ENCODE data around the gene ALKBH6. TPM values are rescaled to one million over a fixed set of nuclear protein-coding genes. Genes with fewer than 3 reads are reported as not detected.

Gene ALKBH6
- total and polyA plus RNA-seq, 2 of the 13 experiments (the other 11 are each of a cell fraction or from before 2014, with no cell fraction given): 13.7 to 18.1 TPM

- TF ChIP-seq ZNF574 (CRISPR knock-in tag; IDR thresholded peaks at IDR 0.05) (peak; percentile 74), DPF2 (CRISPR knock-in tag; IDR thresholded peaks at IDR 0.05; ENCODE audit: borderline replicate concordance, low read depth) (no peak), ZNF605 (CRISPR knock-in tag; IDR thresholded peaks at IDR 0.05) (peak; percentile 72), ZIK1 (CRISPR knock-in tag; IDR thresholded peaks at IDR 0.05; ENCODE audit: borderline replicate concordance, low read depth) (0 out of 2 replicates have a peak, but pooled peaks have one; percentile 53), ZNF362 (CRISPR knock-in tag; IDR thresholded peaks at IDR 0.05; ENCODE audit: borderline replicate concordance) (no peak), ZNF142 (CRISPR knock-in tag; IDR thresholded peaks at IDR 0.05) (peak; percentile 59; the same call in 1 of the 2 replicates), KDM2A (CRISPR knock-in tag; IDR thresholded peaks at IDR 0.05; ENCODE audit: borderline replicate concordance, low read depth) (peak; percentile 80; the same call in 1 of the 2 replicates), ZBTB7A (CRISPR knock-in tag; IDR thresholded peaks at IDR 0.05) (no peak), ZNF205 (CRISPR knock-in tag; IDR thresholded peaks at IDR 0.05) (peak; percentile 56; the same call in 1 of the 2 replicates), ZMYM2 (CRISPR knock-in tag; IDR thresholded peaks at IDR 0.05) (no peak), EED (CRISPR knock-in tag; IDR thresholded peaks at IDR 0.05) (no peak), ZNF468 (CRISPR knock-in tag; IDR thresholded peaks at IDR 0.05) (no peak), RARA (CRISPR knock-in tag; IDR thresholded peaks at IDR 0.05) (peak; percentile 70), ZNF281 (CRISPR knock-in tag; IDR thresholded peaks at IDR 0.05; ENCODE audit: borderline replicate concordance) (peak; percentile 43; the same call in 1 of the 2 replicates), YEATS2 (CRISPR knock-in tag; IDR thresholded peaks at IDR 0.05; ENCODE audit: borderline replicate concordance) (peak; percentile 55; the same call in 1 of the 2 replicates), ZNF749 (CRISPR knock-in tag; IDR thresholded peaks at IDR 0.05; ENCODE audit: borderline replicate concordance) (no peak), CBX2 (IDR thresholded peaks at IDR 0.05; ENCODE audit: low read depth, low read length) (no peak), CBX2 (CRISPR knock-in tag; IDR thresholded peaks at IDR 0.05; ENCODE audit: low read depth) (no peak)
Observed at GRCh38 chr19:35963514-35963913, 50.5 kb downstream of the ALKBH6 start (continued).

All from HepG2 (cell line).